Immature natural killer cell (primary cell): Measurements from ENCODE around the gene SIGLEC11. TPM values are rescaled to one million over a fixed set of nuclear protein-coding genes. Genes with fewer than 3 reads are reported as not detected.
"Not testable (repeated sequence)": the region's sequence is repeated elsewhere in the genome, so short reads cannot be mapped to it uniquely, and the experiment has no call there.

ENCODE experiments used
- DNase-seq, 3 donors: peaks; one replicate each; pipeline ENCODE4 v3.0.0; 2022; ENCODE audit warnings: mixed read lengths in 1 of 3
- H3K27ac Mint-ChIP-seq, 6 donors: one replicate each; pipeline ENCODE4 v1.8.0; 2020; ENCODE audit warnings: mixed read lengths in 6 of 6, mild to moderate bottlenecking in 5 of 6, inconsistent platforms in 4 of 6, moderate library complexity in 3 of 6
- H3K27me3 Mint-ChIP-seq, 3 donors: one replicate each; pipeline ENCODE4 v1.8.0; 2020 to 2021; ENCODE audit warnings: low read depth in 3 of 3, mild to moderate bottlenecking in 3 of 3, mixed read lengths in 3 of 3, moderate library complexity in 3 of 3, inconsistent platforms in 1 of 3
- H3K36me3 Mint-ChIP-seq, 3 donors: one replicate each; pipeline ENCODE4 v1.8.0; 2020; ENCODE audit warnings: mixed read lengths in 3 of 3, inconsistent platforms in 2 of 3, mild to moderate bottlenecking in 2 of 3
- H3K4me1 Mint-ChIP-seq, 2 donors: one replicate each; pipeline ENCODE4 v1.8.0; 2020; ENCODE audit warnings: inconsistent platforms in 2 of 2, mild to moderate bottlenecking in 2 of 2, mixed read lengths in 2 of 2, moderate library complexity in 1 of 2
- H3K4me3 Mint-ChIP-seq, 5 donors: one replicate each; pipeline ENCODE4 v1.8.0; 2020; ENCODE audit warnings: mild to moderate bottlenecking in 5 of 5, mixed read lengths in 5 of 5, inconsistent platforms in 3 of 5, moderate library complexity in 3 of 5
- H3K9me3 Mint-ChIP-seq, 6 donors: one replicate each; pipeline ENCODE4 v1.8.0; 2020; ENCODE audit warnings: mild to moderate bottlenecking in 6 of 6, mixed read lengths in 6 of 6, inconsistent platforms in 4 of 6, moderate library complexity in 3 of 6
- polyA plus RNA-seq, 3 donors: library from polyadenylated mRNA; unstranded; fragments of 300-500 nt; fragmentation: Illumina TruSeq; gene quantifications; one replicate each; pipeline ENCODE4 v1.2.3, GENCODE V29; 2021

Gene SIGLEC11
- polyA plus RNA-seq, 3 donors from 2014 or later, result not detected

DNA sequence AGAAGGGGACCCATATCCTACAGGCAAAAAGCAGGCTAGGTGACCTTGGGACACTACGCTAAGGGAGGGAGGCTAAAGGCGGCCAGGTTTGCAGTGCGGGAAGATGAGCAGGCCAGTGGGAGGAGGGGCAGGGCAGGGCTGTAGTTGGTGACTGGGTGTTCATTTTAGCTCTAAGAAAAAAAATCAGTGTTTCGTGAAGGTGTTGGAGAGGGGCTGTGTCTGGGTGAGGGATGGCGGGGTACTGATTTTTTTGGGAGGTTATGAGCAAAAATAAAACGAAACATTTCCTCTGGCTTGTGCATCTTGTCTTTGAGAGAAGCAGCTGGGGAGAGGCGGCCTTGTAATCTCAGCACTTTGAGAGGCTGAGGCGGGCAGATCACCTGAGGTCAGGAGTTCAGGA lies 27.3 kb downstream of the SIGLEC11 start:
- H3K4me3 Mint-ChIP-seq, result peak overlapping the region in 3 of 5 donors; percentile 34 to 65 (median 65)
- peaks cover 56 to 57% of the 10 kb centered on the region in 2 donors for H3K4me1 Mint-ChIP-seq

DNA sequence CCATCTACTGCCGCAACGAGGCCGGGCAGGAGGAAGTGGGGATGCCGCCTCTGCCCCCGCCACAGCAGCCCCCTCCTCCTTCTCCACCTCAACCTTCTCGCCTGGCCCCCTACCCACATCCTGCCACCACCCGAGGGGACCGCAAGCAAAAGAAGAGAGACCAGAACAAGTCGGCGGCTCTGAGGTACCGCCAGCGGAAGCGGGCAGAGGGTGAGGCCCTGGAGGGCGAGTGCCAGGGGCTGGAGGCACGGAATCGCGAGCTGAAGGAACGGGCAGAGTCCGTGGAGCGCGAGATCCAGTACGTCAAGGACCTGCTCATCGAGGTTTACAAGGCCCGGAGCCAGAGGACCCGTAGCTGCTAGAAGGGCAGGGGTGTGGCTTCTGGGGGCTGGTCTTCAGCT lies 28.2 kb downstream of the SIGLEC11 start:
- H3K27ac Mint-ChIP-seq, result peak overlapping the region; percentile 31 to 79 (median 70)
- peaks cover 0 to 2% (median 0%) of the 10 kb centered on the region in 6 donors for H3K9me3 Mint-ChIP-seq
- H3K27me3 Mint-ChIP-seq, result peaks cover 26 to 36% (median 30%) of the 10 kb centered on the region in 3 donors
- DNase-seq, result peak; percentile 81 to 84 (median 82)
- H3K4me1 Mint-ChIP-seq, result peaks cover 63 to 66% of the 10 kb centered on the region in 2 donors
- no peaks in the 10 kb centered on the region for H3K36me3 Mint-ChIP-seq
- H3K4me3 Mint-ChIP-seq, result peak overlapping the region; percentile 65 to 83 (median 77)

More for the DNA sequence above, 27.3 kb downstream of the SIGLEC11 start:
- Mint-ChIP-seq H3K27ac (peak overlapping the region in 5 of 6 donors; percentile 31 to 79 (median 61)), H3K9me3 (peaks cover 0 to 2% (median 0%) of the 10 kb centered on the region in 6 donors), H3K27me3 (peaks cover 22 to 28% (median 26%) of the 10 kb centered on the region in 3 donors), H3K36me3 (no peaks in the 10 kb centered on the region)
- no peak for DNase-seq

DNA sequence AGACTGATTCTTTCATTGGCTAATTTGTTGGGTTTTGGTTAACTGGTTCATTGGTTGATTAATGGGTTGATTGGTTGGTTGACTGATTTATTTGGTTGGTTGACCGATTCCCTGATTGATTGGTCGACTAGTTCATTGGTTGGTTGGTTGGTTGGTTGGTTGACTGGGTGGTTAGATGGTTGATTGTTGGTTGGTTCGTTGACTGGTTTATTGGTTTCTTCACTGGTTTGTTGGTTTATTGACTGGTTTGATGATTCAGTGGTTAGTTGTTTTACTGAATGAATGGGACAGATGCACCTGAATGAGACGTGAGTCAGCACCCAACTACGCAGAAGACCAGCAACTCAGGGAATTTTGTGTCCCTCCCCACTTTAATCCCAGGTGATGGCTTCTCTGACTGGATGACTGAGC lies 28.9 kb downstream of the SIGLEC11 start:
- Mint-ChIP-seq H3K27me3 (peaks cover 26 to 39% (median 34%) of the 10 kb centered on the region in 3 donors), H3K4me3 (peak overlapping the region; percentile 33 to 98 (median 76)), H3K9me3 (peaks cover 0 to 2% (median 0%) of the 10 kb centered on the region in 6 donors), H3K27ac (peak overlapping the region; percentile 2 to 61 (median 28)), H3K4me1 (peaks cover 67 to 68% of the 10 kb centered on the region in 2 donors), H3K36me3 (no peaks in the 10 kb centered on the region)
- DNase-seq, result no peak

DNA sequence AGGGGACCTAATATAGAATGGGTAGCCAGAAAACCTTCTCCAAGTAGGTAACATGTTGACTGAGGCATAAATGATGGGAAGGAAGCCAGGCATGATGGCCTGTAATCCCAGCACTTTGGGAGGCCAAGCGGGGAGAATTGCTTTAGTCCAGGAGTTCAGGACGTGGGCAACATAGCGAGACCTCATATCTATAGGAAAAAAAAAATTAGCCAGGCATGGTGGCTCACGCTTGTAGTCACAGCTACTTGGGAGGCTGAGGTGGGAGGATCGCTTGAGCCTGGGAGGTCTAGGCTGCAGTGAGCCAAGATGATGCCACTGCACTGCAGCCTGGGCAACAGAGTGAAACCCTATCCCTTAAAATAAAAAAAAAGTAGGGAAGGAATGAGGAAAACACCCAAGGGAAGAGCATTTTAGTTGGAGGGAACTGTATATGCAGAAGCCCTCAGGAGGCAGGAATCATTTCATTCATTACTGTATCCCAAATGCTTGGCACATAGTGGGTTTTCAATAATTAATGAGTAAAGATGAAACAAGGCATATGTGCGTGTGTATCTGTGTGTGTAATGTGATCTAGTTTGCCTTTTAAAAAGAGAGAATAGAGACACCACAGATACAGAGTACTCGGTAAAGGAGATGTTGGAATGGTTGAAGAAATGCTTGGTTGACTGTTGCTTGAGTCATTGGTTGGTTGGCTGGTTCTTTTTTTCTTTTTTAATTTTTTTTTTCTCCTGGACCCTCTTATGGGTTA lies 29.5 kb downstream of the SIGLEC11 start:
- Mint-ChIP-seq H3K27me3 (peaks cover 26 to 39% (median 34%) of the 10 kb centered on the region in 3 donors), H3K9me3 (peaks cover 0 to 2% (median 0%) of the 10 kb centered on the region in 6 donors), H3K27ac (peak overlapping the region; percentile 27 to 97 (median 44)), H3K4me1 (peaks cover 67 to 68% of the 10 kb centered on the region in 2 donors), H3K36me3 (no peaks in the 10 kb centered on the region), H3K4me3 (peak overlapping the region; percentile 33 to 99 (median 94))
- DNase-seq, result no peak

DNA sequence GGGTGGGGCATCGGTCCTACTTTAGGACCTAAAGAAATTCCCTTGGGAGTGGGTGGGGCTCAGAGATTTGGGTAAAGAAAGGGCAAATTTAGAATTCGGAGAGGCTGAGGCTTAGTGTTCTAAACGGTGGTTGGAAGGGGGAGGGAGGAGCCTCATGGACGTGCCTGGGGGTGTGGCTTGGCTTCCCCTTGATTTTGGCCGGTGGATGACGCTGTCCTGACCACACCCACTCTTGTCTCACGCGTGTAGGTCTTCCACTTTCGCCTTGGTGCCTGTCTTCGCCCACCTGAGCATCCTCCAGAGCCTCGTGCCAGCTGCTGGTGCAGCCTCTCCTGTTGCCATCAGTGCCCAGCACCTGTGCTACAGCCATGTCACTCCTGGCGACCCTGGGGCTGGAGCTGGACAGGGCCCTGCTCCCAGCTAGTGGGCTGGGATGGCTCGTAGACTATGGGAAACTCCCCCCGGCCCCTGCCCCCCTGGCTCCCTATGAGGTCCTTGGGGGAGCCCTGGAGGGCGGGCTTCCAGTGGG lies 30.4 kb downstream of the SIGLEC11 start:
- Mint-ChIP-seq H3K9me3 (peaks cover 0 to 2% (median 0%) of the 10 kb centered on the region in 6 donors), H3K36me3 (peaks cover 0 to under 1% (median 0%) of the 10 kb centered on the region in 3 donors), H3K27me3 (peaks cover 26 to 39% (median 34%) of the 10 kb centered on the region in 3 donors), H3K4me1 (peaks cover 65 to 69% of the 10 kb centered on the region in 2 donors), H3K27ac (peak overlapping the region in 5 of 6 donors; percentile 43 to 97 (median 95)), H3K4me3 (peak overlapping the region; percentile 94 to 99 (median 98))
- DNase-seq, result no peak

DNA sequence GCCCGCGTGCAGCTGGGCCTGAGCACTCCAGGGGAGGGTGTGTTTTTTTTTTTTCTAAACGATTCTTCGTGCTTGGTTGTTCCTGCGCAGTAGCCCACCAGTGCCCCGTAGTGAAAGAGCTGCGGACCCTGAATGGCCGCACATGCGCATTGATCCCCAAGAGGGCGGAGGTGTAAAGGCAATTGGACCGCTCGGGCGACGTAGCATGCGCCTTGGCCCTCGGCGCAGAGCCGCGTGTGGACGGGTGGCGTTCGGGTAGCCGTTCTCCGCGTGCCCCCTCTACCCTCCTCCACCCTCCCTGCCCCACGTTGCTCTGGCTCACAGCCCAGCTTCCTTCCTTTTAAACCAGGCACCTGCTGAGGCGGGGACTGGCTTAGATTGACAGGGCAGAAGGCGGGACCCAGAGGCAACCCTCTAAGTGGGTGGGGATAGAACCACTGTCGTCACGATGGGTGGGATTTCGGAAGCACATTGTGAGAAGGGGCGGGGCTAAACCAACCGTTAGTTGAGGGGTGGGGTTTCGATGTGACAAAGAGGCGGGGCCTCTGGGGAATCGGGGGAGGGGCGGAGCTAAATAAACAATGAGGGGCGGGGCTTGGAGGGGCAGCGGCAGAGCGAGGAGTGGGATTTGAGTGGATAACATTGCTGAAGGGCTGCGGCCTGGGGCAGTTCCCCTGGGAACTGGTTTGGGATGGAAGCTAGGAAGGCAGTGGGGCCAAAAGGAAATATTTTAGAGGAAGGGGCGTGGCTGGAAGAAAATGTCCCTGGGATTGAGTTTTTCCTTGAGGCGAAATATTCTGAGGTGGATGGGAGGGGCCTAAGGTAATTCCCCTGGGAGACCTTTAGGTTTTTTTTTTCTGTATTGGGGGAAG lies 31.1 kb downstream of the SIGLEC11 start:
- peaks cover 0 to 2% (median 0%) of the 10 kb centered on the region in 6 donors for H3K9me3 Mint-ChIP-seq
- peak overlapping the region; percentile 95 to 98 (median 97) for H3K27ac Mint-ChIP-seq
- peak; percentile 91 to 95 (median 94) for DNase-seq
- H3K4me1 Mint-ChIP-seq, result peaks cover 68 to 74% of the 10 kb centered on the region in 2 donors
- peaks cover 0 to 4% (median 0%) of the 10 kb centered on the region in 3 donors for H3K36me3 Mint-ChIP-seq
- peak overlapping the region; percentile 94 to 99 (median 98) for H3K4me3 Mint-ChIP-seq
- peaks cover 26 to 39% (median 34%) of the 10 kb centered on the region in 3 donors for H3K27me3 Mint-ChIP-seq

DNA sequence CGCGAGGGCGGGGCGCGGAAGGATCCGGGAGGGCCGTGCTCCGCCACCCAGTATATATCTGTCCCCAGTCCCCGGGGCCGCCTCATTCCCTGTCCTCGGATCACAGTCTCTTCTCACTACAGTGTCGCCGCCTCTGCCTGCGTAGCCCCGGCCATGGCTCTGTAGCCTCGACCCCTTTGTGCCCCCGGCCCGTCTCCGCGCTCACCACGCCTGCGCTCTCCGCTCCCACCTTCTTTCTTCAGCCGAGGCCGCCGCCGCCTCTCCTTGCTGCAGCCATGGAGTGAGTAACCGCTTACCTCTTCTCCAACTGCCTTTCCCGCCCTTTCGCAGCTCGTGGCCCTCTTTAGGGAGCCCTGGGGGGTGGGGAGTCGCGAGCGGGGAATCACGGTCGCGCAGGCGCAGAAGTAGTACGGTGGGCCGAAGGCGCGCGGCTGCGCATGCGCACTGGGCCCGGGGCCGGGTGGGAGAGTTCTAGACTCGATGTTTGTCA lies 31.8 kb downstream of the SIGLEC11 start, which contains the start of the genes ATF5 and NUP62:
ATF5 (plus strand) TSS at position 85 of the 490 bp plus-strand sequence. CDS start 1,646 bp downstream, outside the sequence.
NUP62 (minus strand) TSS at position 384 of the 490 bp plus-strand sequence. CDS start 19,697 bp downstream, outside the sequence.
- DNase-seq, result peak; percentile 91 to 93 (median 93)
- peaks cover 0 to 4% (median 0%) of the 10 kb centered on the region in 3 donors for H3K36me3 Mint-ChIP-seq
- peaks cover 72 to 74% of the 10 kb centered on the region in 2 donors for H3K4me1 Mint-ChIP-seq
- H3K9me3 Mint-ChIP-seq, result peaks cover 0 to 2% (median 0%) of the 10 kb centered on the region in 6 donors
- peak within 1 kb of the TSS; percentile 94 to 99 (median 98) for H3K4me3 Mint-ChIP-seq
- peak within 1 kb of the TSS; percentile 95 to 98 (median 97) for H3K27ac Mint-ChIP-seq
- peaks cover 26 to 39% (median 34%) of the 10 kb centered on the region in 3 donors for H3K27me3 Mint-ChIP-seq

DNA sequence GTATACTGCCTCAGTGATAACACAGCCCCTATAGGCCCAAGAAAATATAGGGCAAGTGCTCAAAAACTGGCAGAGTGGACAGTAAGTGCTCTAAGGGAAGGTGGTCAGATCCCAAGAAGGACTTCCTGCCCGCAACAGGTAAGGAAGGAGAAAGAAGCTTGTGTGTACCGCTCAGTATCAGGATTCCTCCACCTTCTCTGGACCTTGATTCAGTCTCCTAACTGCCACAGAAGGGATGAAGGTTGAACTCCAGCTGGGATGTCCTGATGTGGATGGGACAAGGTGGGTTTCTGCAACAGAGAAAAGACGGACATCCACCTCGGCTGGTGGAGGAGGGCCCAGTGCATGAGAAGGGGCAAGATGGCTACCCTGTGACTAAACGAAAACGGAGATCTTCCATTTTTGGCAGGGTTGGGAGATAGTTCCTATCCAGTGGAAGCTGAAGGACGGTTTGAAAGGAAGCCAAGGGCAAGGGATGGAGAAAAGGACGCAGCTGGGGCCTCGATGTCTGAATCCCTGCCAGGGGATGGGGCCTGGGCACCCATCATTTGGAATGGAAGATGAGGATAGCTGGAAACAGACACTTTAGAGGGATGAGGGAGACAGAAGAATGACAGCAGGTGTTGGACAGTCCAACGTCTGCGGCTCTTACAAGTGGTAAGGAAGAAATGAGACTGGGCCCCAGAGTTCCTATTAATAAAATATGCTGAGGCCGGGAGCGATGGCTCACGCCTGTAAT lies 33.3 kb downstream of the SIGLEC11 start:
- peaks cover 61 to 65% of the 10 kb centered on the region in 2 donors for H3K4me1 Mint-ChIP-seq
- peak overlapping the region; percentile 94 to 99 (median 98) for H3K4me3 Mint-ChIP-seq
- peaks cover 0 to 4% (median 0%) of the 10 kb centered on the region in 3 donors for H3K36me3 Mint-ChIP-seq
- H3K27ac Mint-ChIP-seq, result peak overlapping the region; percentile 79 to 95 (median 88)
- no peak for DNase-seq
- peaks cover 26 to 36% (median 30%) of the 10 kb centered on the region in 3 donors for H3K27me3 Mint-ChIP-seq
- peaks cover 0 to 2% (median 0%) of the 10 kb centered on the region in 6 donors for H3K9me3 Mint-ChIP-seq

DNA sequence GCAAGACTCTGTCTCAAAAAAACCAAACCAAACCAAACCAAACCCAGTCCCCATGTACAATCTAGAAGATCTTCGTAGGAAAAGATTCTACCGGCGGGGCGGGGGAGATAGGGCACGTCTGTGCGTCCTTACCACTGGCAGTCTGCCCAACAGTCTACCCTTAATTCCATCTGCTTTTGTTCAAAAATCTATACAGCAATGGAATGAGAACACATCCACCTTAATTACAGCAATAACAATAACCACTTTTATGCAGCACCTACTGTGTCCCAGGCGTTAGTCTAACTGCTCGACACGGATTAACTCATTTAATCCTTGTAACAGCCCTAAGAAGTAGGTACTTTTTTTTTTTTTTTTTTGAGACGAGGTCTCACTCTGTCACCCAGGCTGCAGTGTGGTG lies 34.5 kb downstream of the SIGLEC11 start:
- H3K4me1 Mint-ChIP-seq, result peaks cover 49 to 60% of the 10 kb centered on the region in 2 donors
- peaks cover 0 to 2% (median 0%) of the 10 kb centered on the region in 6 donors for H3K9me3 Mint-ChIP-seq
- peak overlapping the region in 1 of 6 donors; percentile 40 for H3K27ac Mint-ChIP-seq
- peaks cover 0 to 4% (median 0%) of the 10 kb centered on the region in 3 donors for H3K36me3 Mint-ChIP-seq
- peaks cover 22 to 31% (median 28%) of the 10 kb centered on the region in 3 donors for H3K27me3 Mint-ChIP-seq
- peak overlapping the region in 1 of 5 donors; percentile 8 for H3K4me3 Mint-ChIP-seq
- DNase-seq, result no peak

DNA sequence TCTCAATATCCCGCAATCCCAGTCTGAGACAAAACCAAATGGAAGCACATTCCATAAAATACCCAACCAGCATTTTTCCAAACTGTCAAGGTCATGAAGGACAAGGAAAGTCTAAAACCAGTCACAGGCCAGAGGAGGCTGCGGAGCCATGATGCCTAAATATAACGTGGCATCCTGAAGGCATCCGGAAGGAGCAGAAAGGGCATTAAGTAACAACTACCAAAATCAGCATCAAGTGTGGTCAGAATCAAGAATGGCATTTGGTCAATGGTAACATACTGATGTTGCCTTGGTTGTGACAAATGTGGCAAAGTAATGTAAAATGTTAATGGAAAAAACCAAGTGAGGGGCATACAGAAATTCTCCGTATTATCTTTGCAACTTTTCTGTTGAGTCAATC lies 35.5 kb downstream of the SIGLEC11 start:
- no peak for DNase-seq
- H3K4me3 Mint-ChIP-seq, result no peak overlapping the region
- no peak overlapping the region for H3K27ac Mint-ChIP-seq
- H3K36me3 Mint-ChIP-seq, result peaks cover 0 to 6% (median 0%) of the 10 kb centered on the region in 3 donors
- H3K27me3 Mint-ChIP-seq, result peaks cover 19 to 29% (median 22%) of the 10 kb centered on the region in 3 donors
- H3K4me1 Mint-ChIP-seq, result peaks cover 42 to 55% of the 10 kb centered on the region in 2 donors
- peaks cover 0 to 2% (median 0%) of the 10 kb centered on the region in 6 donors for H3K9me3 Mint-ChIP-seq

DNA sequence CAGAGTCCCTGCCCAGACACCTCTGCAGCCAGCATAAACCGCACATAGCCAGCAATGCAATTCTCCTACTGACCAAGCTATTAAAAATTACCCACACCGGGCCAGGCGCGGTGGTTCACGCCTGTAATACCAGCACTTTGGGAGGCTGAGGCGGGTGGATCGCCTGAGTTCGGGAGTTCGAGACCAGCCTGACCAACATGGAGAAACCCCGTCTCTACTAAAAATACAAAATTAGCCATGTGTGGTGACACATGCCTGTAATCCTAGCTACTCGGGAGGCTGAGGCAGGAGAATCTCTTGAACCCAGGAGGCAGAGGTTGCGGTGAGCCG lies 36.1 kb downstream of the SIGLEC11 start:
- not testable (repeated sequence) for H3K27ac Mint-ChIP-seq, DNase-seq, H3K9me3 Mint-ChIP-seq, H3K4me3 Mint-ChIP-seq, H3K36me3 Mint-ChIP-seq
- Mint-ChIP-seq H3K4me1 (peaks cover 39 to 51% of the 10 kb centered on the region in 2 donors), H3K27me3 (peaks cover 16 to 22% (median 21%) of the 10 kb centered on the region in 3 donors)
